LNCaP clone FGC (cell line): ENCODE measurements around the gene OR1A2.

Source experiments
- DNase-seq: peaks from one replicate; pipeline ENCODE4 v3.0.0-alpha.2; 2011; ENCODE audit warnings: low read depth
- H3K4me3 ChIP-seq: 2 replicates; pipeline ENCODE4 v1.5.1; 2011; ENCODE audit warnings: mild to moderate bottlenecking, low read depth, low read length, control low read depth
- TF ChIP-seq, protein P1 (sequence below): IDR thresholded peaks from 2 replicates; pipeline ENCODE4 v1.5.1; 2012; ENCODE audit warnings: mild to moderate bottlenecking; ENCODE audit not compliant: control insufficient read depth, insufficient read depth; ENCODE audit errors: extremely low read depth

Gene OR1A2, protein sequence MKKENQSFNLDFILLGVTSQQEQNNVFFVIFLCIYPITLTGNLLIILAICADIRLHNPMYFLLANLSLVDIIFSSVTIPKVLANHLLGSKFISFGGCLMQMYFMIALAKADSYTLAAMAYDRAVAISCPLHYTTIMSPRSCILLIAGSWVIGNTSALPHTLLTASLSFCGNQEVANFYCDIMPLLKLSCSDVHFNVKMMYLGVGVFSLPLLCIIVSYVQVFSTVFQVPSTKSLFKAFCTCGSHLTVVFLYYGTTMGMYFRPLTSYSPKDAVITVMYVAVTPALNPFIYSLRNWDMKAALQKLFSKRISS

DNA sequence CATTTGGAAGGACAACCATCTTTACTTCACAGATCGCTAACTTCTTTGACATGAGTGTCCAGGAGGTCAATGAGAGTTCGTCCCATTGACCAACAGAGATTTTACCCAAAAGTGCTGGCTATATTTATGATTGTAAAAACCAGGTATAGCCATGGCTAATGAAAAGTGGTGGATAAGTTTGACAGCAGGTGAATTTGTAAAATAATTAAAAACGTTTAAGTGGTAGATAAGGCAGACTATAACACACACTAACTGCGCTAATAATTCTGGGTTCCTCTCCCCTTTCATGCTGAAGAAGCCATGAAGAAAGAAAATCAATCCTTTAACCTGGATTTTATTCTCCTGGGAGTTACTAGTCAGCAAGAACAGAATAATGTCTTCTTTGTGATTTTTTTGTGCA lies at the start of gene OR1A2:
Gene OR1A2 (plus strand): TSS at position 301 of the 400 bp plus-strand sequence. CDS start 0 bp downstream, at position 301.
- TF ChIP-seq, protein P1, sequence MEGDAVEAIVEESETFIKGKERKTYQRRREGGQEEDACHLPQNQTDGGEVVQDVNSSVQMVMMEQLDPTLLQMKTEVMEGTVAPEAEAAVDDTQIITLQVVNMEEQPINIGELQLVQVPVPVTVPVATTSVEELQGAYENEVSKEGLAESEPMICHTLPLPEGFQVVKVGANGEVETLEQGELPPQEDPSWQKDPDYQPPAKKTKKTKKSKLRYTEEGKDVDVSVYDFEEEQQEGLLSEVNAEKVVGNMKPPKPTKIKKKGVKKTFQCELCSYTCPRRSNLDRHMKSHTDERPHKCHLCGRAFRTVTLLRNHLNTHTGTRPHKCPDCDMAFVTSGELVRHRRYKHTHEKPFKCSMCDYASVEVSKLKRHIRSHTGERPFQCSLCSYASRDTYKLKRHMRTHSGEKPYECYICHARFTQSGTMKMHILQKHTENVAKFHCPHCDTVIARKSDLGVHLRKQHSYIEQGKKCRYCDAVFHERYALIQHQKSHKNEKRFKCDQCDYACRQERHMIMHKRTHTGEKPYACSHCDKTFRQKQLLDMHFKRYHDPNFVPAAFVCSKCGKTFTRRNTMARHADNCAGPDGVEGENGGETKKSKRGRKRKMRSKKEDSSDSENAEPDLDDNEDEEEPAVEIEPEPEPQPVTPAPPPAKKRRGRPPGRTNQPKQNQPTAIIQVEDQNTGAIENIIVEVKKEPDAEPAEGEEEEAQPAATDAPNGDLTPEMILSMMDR, result no peak
- DNase-seq, result no peak

DNA sequence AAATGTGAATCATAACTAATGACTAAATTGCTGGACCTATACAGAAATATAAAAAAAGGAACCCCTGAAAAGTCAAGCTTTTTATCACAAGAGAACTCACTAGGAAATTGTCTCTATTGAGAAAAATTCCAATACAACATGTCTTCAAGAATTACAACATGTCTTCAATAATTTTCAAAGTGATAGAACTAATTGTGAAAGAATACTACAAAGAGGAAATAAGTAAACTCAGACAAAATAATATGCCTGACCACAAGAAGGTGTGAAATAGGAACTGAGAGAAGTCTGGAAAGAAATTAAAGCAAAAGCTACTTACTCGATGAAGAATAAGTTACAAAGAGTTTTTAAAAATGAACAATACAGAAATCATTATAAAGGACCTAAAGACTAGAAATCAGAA lies 40.1 kb upstream of the OR1A2 start:
- no peak overlapping the region for H3K4me3 ChIP-seq
- DNase-seq, result no peak
- TF ChIP-seq, protein P1, result no peak

More for the DNA sequence above, at the start of gene OR1A2:
- no peak within 1 kb of the TSS for H3K4me3 ChIP-seq

DNA sequence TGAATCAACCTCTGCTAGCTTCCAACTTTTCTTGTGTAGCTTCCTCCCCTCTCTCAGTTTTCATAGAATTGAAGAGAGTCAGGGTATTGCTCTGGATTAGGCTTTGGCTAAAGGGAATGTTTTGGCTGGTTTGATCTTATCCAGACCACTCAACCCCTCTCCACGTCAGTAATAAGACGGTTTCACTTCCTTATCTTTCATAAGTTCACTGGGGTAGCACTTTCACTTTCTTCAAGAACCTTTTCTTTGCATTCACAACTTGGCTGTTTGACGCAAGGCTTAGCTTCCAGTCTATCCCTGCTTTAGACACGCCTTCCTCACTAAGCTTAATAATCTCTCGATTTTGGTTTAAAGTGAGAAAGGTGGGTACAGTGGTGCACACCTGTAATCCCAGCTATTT lies 29.7 kb upstream of the OR1A2 start:
- no peak for DNase-seq
- TF ChIP-seq, protein P1, result no peak
- H3K4me3 ChIP-seq, result no peak overlapping the region

DNA sequence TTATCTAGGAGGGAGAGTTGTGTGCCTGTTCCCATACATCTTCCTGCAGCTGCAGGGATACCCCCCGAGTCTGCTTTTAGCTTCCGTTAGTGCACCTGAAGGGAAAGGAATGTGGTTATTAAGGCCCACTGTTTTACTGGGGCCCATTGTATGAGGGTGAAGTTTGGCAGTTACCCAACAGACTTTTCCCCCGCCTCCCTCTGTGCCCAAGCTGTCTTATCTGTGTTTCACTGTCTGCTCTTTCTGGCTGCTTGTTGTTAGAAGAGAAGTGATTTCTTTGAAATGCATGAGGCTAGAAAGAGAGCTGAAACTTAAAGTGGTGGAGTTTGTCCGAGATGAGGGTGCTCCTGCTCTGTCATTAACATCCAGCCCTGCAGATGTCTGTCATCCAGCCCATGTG lies 7.4 kb upstream of the OR1A2 start:
- no peak for DNase-seq
- TF ChIP-seq, protein P1, result no peak
- H3K4me3 ChIP-seq, result no peak overlapping the region

DNA sequence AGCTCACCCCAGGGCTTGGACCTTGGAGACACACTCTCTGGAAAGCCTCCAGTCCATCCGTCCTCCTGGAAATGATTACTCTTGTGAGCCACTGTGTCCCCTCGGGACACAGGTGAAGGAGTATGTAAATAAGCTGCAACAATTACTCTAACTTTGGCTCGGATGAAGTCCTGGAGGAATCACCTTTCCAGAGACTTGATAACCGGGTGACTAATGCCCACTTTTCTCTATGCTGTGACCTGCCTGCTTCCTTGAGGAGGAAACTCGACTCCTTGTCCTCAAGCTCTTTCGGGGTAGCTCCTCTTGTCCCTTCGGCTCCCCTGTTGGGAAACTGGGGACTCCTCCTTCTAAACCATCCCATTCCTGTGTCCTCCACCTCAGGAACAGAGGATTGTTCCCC lies 10.0 kb downstream of the OR1A2 start, which contains the start of gene OR1A1:
Gene OR1A1 (plus strand): TSS at position 301 of the 400 bp plus-strand sequence. CDS start 7,954 bp downstream, outside the sequence.
- no peak within 1 kb of the TSS for H3K4me3 ChIP-seq
- DNase-seq, result no peak

DNA sequence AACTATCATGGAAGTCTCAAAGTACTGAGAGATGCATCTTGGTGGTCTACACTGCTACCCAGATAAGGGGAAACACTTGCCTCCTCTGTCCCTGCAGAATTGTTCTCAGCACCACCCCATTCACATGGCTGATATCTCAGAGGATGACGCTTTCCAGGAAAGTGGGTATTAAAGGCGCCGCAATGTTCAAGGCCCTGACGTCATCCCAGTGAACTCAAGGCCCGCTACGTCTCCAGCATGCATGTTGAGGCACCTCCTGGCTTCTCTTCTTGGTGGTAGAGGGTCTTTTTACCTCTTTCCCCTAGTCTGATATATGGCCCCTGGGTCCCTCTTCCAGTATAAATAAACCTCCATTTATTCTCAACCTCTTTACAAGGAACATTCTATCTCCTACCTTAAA lies 11.2 kb downstream of the OR1A2 start:
- TF ChIP-seq, protein P1, result no peak
- DNase-seq, result no peak

More for the DNA sequence above, 10.0 kb downstream of the OR1A2 start, which contains the start of gene OR1A1:
- TF ChIP-seq, protein P1, result no peak

More for the DNA sequence above, 11.2 kb downstream of the OR1A2 start:
- no peak overlapping the region for H3K4me3 ChIP-seq
